GM21360 (cell line): ENCODE results near the gene UBE2G2.

Experiments used
- ATAC-seq: cut with Tn5 transposase; IDR thresholded peaks from one replicate; pipeline ENCODE4 v1.9.1; 2021; ENCODE audit warnings: mild to moderate bottlenecking, moderate library complexity; ENCODE audit not compliant: unreplicated experiment

Gene UBE2G2

DNA sequence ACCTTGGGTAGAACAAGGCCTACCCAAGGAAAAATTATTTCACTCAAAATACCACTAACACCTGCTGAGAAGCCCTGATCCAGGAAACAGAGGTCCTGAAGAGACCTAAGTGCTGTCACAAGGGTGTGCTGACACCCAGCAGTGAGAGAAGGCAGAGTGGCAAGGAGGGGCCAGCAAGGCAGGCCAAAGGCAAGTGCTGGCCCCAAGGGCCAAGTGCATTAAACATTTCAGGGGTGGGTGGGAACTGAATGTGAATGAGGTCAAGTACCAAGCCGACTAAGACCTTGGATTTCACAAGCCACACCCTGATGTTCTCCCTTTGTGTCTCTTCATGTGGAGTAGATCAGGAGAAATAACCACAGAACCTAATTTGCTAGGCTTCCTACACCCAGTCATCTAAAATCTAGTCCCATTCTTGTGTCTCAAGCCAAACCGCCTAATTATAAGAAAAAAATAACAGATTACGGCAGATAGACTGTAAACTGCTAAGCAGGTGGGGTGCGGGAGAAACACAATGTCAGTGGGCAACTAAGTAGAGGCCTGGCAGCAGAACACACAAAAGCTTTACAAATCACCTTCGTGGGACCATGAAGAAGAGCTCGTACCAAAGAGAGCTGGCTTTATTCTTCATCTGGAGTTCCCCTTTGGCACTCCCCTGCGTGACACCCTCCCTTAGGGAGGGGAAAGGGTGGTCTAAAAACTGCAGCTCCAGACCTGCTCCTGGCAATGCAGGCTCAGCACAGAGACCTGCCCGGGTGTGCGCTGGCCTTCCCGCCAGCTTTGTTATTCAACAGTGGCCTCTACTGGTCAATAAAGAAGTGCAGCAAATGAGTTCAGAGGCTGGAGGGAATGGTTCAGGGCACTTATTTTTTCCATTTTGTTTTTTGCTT lies 8.7 kb downstream of the UBE2G2 start:
- ATAC-seq = no peak

DNA sequence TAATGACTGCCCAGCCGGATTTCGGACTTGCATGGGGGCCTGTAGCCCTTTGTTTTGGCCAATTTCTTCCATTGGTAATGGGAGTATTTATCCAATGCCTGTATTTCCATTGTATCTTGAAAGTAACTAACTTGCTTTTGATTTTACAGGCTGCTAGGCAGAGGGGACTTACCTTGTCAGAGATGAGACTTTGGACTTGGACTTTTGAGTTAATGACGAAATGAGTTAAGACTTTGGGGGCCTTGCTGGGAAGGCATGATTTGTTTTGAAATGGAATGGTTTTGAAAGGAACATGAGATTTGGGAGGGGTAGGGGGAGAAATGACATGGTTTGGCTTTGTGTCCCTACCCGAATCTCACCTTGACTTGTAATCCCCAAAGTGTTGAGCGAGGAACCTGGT lies 9.6 kb downstream of the UBE2G2 start:
- ATAC-seq = no peak

DNA sequence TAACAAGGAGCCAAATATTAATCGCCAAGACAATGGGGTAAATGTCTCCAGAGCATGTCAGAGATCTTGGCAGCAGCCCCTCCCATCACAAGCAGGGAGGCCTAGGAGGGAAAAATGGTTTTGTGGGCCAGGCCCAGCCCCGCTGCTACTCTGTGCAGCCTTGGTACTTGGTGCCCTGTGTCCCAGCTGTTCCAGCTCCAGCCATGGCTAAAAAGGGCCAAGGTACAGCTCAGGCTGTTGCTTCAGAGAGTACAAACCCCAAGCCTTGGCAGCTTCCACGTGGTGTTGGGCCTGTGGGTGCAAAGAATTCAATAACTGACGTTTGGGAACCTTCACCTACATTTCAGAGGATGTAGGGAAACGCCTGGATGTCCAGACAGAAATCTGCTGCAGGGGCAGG lies 10.4 kb downstream of the UBE2G2 start:
- no peak for ATAC-seq

DNA sequence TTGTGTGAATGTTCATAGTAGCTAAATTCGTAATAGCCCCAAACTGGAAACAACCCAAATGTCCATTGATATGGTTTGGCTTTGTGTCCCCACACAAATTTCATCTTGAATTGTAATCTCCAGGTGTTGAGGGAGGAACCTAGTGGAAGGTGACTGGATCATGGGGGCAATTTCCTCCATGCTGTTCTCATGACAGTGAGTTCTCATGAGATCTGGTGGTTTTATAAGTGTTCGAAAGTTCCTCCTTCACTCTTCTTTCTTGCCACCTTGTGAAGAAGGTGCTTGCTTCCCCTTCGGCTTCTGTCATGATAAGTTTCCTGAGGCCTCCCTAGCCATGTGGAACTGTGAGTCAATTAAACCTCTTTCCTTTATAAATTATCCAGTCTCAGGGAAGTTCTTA lies 11.3 kb downstream of the UBE2G2 start:
- ATAC-seq = no peak

DNA sequence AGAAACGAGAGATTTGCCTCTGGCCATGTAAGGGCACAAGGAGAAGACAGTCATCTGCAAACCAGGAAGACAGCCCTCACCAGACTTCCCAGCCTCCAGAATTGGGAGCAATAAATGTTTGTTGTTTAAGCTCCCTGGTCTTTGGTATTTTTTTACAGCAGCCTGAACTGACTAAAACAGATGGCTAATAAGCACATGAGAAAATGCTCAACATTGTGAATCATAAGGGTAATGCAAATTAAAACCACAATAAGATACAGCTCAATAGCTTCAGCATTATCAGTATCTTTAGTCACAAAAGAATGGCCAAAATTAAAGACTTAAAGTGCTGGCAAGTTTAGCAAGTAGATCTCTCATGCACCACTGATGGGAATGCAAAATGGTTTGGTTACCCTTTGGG lies 11.7 kb downstream of the UBE2G2 start:
- no peak for ATAC-seq

DNA sequence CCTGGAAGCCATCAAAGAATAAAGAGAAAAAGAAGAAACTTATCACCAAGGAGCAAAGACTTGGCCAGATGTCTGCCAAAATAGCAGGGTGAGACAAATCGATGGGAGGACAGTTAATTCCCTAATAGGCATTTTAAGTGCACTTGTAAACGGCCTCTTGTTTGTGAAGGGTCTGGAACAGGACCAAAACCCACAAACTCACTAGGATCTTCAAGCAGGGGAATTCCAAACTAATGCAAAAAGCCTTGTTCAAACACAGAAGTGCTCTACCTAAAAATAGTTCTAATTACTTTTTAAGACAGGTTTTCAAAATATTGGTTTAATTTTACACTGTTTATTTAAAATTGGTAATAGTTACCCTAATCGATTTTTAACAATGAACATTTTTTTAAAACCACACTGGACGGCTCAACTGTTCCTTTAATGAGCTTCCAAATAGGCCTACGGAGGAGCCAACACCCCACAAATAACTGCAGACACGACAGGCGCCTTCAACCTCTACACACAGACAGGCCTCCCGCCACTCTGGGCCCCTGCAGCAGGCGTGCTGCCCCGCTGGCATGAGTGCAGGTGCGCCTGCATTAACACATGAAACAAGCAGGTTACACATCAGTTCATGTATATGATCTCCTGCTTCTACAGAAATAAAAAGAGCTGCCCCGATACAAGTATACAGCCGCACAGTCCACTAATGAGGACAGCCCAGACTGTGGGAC lies 15.8 kb downstream of the UBE2G2 start:
- ATAC-seq = no peak

DNA sequence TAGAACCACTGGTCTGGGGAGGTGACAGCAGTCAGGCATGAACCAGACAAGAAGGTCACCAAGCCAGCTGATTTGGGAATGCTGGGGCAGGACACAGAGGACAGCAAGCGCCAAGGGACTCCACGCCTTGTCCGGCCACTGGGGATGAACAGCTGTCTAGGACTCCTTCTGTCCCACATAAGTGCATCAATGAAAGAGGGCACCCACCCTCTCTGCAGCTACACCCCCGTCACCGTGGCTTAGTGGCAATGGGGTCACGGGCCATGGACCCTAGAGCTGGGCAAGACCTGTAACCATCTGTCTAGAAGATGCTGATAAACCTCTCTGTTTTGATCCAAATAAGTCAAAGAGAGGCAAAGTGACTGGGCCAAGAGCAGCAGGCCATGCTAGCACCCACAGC lies 16.8 kb downstream of the UBE2G2 start:
- no peak for ATAC-seq

DNA sequence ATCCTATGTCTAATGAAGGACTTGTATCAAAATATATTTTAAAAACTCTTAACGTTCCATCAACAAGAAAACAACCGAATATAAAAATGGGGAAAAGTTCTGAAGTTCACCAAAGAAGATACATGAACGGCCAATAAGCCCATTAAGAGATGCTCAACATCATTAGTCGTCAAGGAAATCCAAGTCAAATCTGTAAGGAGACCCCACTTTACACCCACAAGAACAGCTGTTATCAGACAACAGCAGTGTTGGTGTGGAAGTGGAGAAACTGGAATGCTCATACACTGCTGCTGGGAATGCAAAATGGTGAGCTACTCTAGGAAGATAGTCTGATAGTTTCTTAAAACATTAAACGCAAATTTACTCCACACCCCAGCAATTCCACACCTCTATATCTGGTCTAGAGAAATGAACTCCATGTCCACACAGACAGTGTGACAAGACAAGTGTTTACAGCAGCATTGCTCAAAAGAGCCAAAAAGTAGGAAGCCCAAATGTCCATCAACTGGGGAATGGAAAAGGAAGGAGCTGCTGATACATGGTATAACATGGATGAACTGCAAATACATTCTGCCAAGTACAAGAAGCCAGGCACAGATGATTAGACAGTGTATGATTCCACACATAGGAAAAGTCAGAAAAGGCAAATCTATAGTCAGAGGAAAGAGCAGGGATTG lies 18.5 kb downstream of the UBE2G2 start:
- ATAC-seq = no peak

DNA sequence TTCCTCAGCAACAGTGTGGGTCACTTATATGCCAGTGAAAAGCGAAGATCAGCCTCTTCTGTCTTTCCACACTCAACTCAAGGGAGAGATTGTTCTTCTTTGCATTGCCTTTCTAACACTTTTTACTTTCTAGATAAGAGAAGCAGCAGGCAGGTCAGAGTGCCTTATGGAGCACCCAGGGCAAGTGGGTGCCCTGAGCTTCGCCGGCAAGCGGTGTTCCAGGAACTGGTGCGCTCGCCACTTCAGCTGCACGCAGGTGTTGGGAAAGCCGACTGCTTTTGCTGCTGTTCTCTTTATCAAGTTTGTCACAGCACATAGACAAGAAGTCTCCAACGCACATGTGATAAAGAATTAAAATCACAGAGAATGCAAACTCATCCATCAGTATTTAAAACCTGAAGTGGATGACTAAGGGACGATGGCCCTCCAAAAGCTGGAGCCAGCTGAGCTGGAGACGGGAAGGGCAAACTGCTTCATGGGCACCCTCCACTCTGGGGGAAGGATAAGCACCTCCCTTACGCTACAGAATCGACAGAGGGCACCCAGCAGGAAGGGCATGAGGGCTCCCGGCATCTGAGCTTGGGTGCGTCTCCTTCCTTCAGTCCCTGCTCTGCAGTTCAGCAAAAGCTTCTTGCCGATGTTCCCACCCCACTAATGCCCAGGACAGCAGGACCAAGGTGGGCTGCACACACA lies 20.7 kb downstream of the UBE2G2 start:
- no peak for ATAC-seq

DNA sequence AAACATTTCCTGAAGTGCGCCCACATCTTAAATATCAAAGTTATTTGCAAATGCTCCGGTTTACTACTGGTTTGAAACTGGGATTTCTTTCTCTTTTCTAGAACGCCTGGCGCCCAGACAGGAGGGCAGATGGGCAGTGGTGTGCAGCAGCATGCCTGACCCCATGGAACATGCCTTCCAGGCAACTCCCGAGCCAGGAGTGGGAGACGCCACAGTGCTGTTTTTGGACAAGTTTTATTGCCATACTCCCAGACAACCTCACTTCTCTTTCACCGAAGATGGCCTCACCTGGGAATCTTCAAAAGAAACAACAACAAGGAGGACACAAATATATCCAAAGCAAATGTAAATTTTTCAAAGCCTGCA lies 21.5 kb downstream of the UBE2G2 start:
- ATAC-seq = no peak

DNA sequence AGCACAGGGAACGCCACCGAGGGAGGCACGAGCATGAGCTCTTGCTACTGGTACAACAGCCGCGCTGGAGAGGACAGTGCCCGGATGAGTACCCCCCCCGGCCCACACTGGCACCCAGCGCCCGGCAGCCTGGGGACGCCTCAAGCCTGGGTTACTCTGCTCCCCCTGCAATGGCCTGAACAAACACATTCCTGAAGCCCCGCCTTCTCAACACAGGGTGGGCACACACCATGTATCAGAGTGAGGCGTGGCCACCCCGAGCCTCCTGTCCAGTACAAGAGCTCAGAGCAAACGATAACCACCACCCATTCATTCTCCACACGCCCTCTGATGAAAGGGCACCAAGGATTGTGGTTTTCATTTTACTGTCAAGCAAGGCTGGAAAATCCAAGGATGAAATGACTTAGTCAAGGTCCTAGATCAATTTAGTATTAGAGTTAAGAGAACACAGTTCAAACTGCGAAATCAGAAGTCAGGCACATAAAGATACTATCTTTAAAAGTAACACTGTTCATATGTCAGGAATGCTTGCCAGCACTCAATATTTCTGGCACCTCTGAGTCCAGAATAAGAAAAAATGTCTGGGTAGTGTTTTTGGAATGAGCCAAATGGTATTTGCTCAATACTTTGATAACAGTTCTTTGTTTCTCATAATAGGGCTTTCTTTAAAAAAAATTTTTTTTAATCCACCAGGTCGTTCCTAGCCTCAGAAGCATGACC lies 22.0 kb downstream of the UBE2G2 start:
- no peak for ATAC-seq

DNA sequence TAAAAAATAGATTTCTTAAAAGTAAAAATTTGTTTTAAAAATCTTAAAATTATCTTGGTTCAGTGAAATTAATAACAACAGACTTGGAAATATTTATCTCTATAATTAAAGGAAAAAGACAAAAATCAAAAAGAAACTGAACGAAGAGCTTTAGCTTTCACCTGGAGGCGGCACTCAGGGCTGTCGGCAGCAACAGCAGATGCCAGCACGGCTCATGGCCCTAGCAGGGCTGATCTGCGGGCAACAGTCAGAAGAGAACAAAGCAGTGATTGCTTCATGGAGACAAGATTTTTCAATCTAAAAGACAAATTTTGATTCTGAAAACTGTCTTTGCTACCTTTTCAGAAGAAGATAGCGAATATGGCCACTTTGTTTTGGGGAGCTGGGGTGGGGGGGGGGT lies 22.6 kb downstream of the UBE2G2 start:
- no peak for ATAC-seq

DNA sequence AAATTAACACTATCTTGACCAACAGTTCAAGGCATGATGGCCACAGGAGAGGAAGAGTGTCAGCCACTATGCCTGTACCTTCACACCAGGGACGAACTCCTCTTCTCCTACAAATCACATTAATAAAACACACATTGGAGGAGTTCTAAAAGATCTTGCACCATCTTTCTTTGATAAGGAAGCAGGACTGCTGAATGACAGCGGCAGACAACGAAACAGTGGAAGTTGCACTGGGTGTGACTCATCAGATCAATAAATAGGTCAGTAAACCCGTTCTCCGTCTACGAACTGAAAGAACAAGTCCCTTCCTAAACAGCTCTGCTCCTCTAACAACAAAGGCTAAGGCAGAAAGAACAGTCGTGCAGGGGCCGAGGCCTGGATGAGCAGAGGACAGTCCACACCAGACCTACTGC lies 23.1 kb downstream of the UBE2G2 start:
- ATAC-seq = no peak

DNA sequence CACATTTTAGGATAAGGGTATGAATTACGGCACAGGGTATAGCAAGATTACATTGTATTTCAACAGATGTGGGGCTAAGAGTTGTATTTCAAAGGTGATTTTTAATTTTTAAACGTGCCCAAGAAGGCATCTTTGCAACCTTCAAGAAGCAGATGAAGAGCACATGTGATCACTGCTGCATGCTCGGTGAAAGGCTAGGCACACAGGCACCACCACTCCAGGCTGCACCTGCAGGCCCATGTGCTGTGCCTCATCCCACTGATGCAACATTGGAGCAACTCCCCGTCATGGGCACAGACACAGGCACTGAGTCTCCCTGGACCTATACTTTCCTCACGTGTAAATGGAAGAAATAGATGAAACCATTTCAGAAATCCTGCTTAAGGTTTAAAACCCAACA lies 23.5 kb downstream of the UBE2G2 start:
- no peak for ATAC-seq

DNA sequence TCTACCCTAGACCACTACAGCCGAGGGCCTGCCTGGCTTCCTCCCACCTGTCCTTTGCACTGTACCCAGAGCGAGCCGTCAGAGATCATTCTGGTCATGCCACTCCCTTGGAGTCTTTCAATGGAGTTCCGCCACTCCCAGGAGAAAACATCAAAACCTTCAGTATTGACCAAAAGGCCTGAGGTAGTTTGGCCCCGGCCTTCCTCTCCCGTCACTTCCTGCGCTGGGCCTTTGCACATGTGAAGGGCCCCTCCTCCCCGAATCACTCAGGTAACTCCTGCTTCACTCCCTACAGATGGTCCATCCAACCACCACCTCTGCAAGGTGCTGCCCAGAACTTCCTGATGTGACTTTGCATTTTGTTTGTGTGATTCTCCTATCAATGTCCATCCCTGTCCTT lies 26.6 kb downstream of the UBE2G2 start:
- ATAC-seq = no peak

DNA sequence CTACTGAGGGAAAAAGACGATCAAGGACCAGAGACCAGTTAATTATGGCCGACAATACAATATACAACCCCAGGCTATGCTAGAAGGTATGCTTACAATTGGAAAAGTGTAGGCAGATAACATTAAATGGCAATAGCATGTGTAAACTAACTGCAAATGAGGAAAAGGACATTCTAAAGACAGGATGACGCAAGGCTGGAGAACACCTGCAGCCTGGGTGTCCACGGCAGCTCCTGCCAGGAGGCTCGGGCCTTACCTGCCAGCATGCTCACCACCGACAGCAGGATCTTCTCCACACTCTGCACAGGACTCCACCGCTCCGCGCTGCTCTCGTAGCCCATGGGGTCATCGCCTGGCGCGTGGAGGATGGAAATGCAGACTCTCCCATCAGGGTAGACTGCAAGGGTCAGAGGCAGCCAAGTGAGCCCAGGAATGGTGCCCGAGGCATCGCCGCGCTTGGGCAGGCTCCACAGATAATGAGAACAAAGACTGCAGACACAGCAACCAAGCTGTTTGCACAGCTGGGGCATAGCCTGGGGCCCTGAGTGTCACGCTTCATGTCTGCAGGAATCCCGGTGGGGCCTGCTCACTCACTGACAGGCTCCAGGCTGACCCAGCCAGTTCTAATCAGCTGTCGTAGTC lies 28.2 kb downstream of the UBE2G2 start:
- no peak for ATAC-seq

DNA sequence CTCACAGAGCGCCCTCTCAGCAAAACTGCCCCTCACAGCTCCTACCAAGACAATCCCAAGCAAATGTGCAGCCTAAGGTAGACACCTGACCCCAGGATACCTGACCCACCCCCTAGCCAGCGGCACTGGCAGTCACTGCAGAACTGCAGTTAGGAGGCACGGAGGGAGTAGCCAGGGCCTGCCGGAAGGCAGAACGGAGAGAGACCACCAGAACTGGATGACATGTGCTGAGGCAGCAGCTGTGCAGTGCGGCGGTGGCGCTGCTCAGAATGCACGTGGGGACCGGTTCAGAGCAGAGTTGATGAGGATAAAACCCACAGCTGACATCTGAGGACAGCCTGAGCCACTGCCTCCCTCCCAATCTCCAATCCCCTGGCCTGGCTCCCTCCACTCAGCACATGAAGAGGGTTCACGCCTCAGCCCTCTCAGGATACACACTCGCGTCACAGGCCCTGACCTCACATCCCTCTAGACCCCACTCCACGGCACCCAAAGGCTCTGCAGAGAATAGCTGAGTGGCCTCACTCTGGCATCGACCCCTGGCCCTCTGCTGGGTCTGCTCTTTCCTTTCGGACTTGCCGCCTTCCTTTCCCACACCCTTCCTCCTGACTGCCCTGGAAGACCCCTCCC lies 29.6 kb downstream of the UBE2G2 start:
- no peak for ATAC-seq

DNA sequence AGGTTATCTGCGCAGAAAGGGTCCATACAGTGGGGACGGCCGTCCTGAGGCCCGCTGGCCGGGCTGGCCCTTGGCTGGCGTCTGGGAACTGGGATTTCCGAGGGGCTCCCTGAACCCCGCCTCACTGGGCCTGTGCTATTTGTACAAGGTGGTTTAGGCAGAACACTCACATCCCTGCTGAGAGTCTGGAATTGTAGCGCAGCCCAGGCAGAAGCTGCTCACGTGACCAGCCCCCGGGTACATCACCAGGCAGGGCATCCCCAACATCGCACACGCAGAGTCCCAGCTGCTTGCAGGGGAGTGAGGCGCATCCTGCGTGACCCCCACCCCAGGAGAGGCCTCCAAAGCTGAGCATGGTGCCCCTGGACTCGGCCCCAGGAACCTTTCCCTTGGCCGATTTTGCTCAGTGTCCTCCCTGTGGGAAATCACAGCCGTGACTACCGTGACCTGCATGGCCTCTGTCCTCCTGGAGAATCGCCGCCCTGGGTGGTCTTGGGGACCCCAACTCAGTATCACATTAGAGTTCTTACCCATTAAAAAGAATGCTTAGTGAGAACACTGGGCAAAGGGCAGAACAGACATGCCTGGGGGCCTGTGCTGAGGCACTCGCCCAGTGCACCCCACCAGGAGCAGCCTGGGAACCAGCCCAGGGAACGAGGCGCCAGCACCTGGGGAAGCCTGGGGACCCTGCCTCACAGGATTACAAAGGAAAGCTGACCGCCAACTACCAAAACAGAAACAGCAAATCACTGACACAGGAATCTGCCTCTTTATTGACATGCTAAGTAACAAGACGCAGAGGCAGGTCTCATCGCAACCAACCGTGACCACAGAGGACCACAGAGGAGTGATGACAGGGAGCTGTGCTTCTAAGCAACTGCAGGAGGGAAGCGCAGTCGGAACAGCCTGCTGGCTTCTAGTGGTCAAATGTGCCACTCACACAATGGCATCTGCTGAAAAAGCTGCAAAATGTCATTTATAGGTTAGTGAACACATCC lies 33.5 kb downstream of the UBE2G2 start:
- ATAC-seq = no peak
